GM18526 (cell line): ENCODE data around the gene CETN2.

Experiments
- POLR2A ChIP-seq: IDR thresholded peaks from 3 replicates; pipeline ENCODE4 v1.6.1; 2011; ENCODE audit not compliant: insufficient read length; ENCODE audit errors: extremely low read depth

Gene CETN2

GRCh38 chrX:152830312-152831305, at the start of gene CETN2, which contains the start of gene NSDHL:
CETN2 (minus strand) TSS chrX:152830757; CDS start chrX:152830710, 47 bp downstream.
NSDHL (plus strand) TSS chrX:152831063; CDS start chrX:152846325, 15,262 bp downstream.
- TF ChIP-seq POLR2A: peak; percentile 65

DNA sequence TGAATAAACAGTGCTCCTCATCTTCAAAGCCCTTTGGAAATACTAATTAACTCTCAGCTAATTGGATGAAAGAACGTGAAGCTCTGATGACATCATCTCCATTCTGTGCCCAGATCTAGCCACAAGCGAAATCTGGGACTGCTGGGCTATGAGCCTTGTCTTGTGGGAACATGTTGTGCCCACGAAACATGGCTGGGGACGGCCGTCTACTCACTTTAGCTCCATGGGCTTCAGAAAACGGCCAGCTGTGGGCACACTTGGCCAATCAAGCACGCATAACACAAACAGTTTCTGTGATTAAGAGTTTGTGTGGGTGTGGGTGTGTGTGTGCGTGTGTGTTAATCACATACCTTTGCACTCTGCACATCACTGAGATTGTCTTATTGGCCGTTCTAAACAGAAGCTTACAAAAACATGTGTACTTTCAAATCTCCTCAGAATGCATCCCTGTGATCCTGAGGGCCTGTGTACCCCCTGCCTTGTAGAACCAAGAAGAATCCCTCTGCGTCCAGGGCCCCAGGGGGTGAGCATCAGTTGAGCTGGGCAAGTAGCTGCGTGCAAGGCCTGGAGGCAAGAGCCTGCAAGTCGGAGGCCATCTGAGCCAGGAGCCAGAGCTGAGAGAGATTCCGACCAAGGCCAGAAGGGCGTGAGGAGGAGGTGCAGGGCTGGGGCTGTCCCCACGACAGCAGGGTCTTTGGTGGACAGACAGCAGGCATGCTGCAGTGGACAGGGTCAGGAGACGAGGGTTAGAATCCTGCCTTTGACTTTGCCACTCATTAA, 48.6 kb upstream of the CETN2 start:
- no peak for TF ChIP-seq POLR2A

- no peak for TF ChIP-seq POLR2A
Observed at GRCh38 chrX:152876931-152877840, 46.6 kb upstream of the CETN2 start.

DNA sequence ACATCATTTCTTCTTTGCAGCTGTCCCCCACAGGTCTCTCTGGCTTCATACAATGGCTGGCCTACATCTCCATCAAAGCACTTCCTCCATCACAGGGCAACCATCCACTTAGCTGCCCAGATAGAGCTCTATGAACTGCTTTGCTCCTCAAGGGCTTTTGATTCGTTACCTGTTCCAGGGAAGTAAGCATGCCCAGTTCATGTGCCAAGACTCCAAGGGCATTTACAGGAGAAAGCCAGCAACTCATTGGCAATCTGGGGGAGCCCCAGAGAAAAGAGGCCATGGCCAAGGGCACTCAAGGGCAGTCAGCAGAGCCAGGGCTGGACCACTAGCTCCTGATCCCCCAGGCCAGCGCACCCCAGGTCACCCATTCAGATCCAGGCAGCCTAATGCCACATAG, 42.8 kb upstream of the CETN2 start:
- no peak for TF ChIP-seq POLR2A

- no peak for TF ChIP-seq POLR2A
Observed at GRCh38 chrX:152872522-152872921, 42.0 kb upstream of the CETN2 start.

GRCh38 chrX:152871260-152871659, 40.7 kb upstream of the CETN2 start:
- TF ChIP-seq POLR2A: no peak

DNA sequence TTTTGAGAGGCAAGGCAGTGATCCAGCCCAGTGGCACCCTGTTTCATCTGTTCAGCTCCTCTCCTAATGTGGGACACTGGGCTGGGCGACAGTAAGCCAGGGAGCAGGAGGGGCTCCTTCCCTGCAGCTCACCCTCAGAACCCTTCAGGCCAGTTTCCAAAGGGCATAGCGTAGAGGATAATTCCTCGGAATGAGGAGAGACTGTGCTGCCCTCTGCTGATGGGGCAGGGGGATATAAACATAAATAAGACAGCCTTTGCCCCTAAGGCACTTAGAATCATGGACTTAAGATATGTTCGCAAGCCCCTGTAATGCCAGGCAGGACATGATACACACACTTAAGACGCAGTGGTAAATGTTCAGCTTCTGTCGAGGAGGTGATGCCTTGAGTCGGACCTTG, 39.4 kb upstream of the CETN2 start:
- no peak for TF ChIP-seq POLR2A

GRCh38 chrX:152866386-152866785, 35.8 kb upstream of the CETN2 start:
- TF ChIP-seq POLR2A: no peak

- no peak for TF ChIP-seq POLR2A
Observed at GRCh38 chrX:152865232-152865920, 34.8 kb upstream of the CETN2 start.

- no peak for TF ChIP-seq POLR2A
Observed at GRCh38 chrX:152861826-152862225, 31.3 kb upstream of the CETN2 start.

GRCh38 chrX:152861116-152861515, 30.6 kb upstream of the CETN2 start:
- no peak for TF ChIP-seq POLR2A

GRCh38 chrX:152853986-152854385, 23.4 kb upstream of the CETN2 start:
- TF ChIP-seq POLR2A: no peak

GRCh38 chrX:152850465-152850864, 19.9 kb upstream of the CETN2 start:
- no peak for TF ChIP-seq POLR2A

DNA sequence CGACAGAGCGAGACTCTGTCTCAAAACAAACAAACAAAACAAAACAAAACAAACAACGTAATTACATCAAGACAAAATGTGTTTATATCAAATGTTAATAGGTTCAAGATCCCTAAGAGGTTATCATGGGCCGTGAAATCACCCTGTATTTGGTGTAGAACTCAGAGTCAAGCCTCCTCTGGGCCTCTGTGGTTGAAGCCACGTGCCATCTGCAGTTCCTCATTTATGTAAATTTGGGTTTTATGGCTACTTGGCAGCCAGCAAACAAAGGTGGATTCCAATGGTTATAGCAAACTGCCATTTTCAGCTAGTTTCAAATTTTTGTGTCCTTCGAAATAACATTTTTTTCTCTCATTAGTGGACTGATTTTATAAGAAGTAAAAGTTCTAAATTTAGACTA, 16.7 kb upstream of the CETN2 start:
- no peak for TF ChIP-seq POLR2A

DNA sequence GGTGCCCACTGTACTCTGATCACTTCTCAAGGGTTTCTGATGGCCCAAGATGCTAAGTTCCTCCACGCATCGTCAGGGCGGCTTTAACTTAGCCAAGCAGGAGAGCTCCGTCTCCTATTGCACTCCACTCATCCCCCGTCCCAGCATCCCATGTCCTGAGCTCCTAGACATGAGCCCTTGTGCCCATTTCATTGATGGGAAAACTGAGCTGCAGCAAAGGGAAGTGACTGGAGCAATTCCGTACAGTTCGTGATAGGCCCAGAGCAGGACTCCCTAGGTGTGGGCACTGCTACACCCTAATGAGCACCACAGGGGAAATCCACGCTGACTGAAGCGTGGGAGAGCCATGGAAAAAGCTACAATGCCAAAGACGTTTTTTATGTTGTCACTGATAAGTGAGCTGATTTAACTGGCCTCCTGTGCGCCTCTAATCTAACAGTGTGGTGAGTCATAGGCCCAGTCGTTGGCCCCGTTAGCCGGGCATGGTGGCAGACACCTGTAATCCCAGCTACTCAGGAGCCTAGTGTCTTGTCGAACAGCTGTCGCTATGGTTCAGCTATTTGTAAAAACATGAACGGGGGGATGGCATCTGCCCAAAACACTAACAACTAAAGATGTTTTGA, 15.2 kb upstream of the CETN2 start:
- TF ChIP-seq POLR2A: no peak
